HCT116 (cell line): Measurements from ENCODE around the gene NOSIP. TPM values are rescaled to one million over a fixed set of nuclear protein-coding genes. Genes with fewer than 3 reads are reported as not detected.

Source experiments
- ATAC-seq: fragments of 200-7000 bp; cut with Tn5 transposase; 2 replicates; pipeline ENCODE4 v1.9.1; 2020; ENCODE audit warnings: mild to moderate bottlenecking, moderate library complexity
- BruUV-seq: library from RNA; stranded (reverse); fragments of 400-500 nt; replicated peaks from 2 replicates; lab custom pipeline; 2021; lab: Mats Ljungman, UMichigan
- CTCF ChIA-PET: fragments of 300-600 bp; sonication (Branson Sonifier 250); formaldehyde crosslinking; loops from one replicate; lab custom pipeline; 2021; ENCODE audit warnings: antibody characterized with exemption; lab: Charles Lee
- POLR2A ChIA-PET: fragments of 300-600, 350-600 bp; sonication (Branson Sonifier 250); formaldehyde crosslinking; loops from one replicate; lab custom pipeline; 2021; ENCODE audit warnings: antibody characterized with exemption; lab: Charles Lee
- RAD21 ChIA-PET, 2 experiments: fragments of 300-600 bp; sonication (Branson Sonifier 250); formaldehyde crosslinking; loops; one replicate each; lab custom pipeline; 2023; ENCODE audit warnings: low total read pairs in 2 of 2; ENCODE audit not compliant: uncharacterized antibody in 2 of 2, unreplicated experiment in 2 of 2, low non-redundant PET in 1 of 2; lab: Charles Lee
- DNase-seq: peaks from one replicate; pipeline ENCODE4 v3.0.0-alpha.2; 2010; ENCODE audit warnings: low read depth, low spot score
- H2AFZ ChIP-seq: fragments of 200-600 bp; shearing (Covaris generic), sonication (generic); 2 replicates; pipeline ENCODE4 v1.6.1; 2017; ENCODE audit warnings: low read depth, mixed run types, mixed read lengths, antibody characterized with exemption, low read length; ENCODE audit not compliant: poor library complexity, severe bottlenecking
- H3K27ac ChIP-seq: 2 replicates; pipeline ENCODE4 v1.5.1; 2012; ENCODE audit warnings: low read depth, low read length
- H3K27me3 ChIP-seq: fragments of 200-600 bp; sonication (generic); 2 replicates; pipeline ENCODE4 v1.6.1; 2016; ENCODE audit warnings: mixed run types, low read length, mixed read lengths; ENCODE audit not compliant: insufficient read depth
- H3K36me3 ChIP-seq, 2 experiments: fragments of 200-500 bp in 1 of 2; fragments of 200-600 bp in 1 of 2; sonication (Bioruptor generic) in 1 of 2; sonication (generic) in 1 of 2; 2 replicates each; pipeline versions ENCODE4 v1.5.1 to v1.6.1; 2014 to 2016; ENCODE audit warnings: low read length in 2 of 2, inconsistent platforms in 1 of 2, mixed read lengths in 1 of 2, mixed run types in 1 of 2; ENCODE audit not compliant: insufficient read depth in 2 of 2, control insufficient read depth in 1 of 2
- H3K4me1 ChIP-seq, 2 experiments: fragments of 200-600 bp in 1 of 2; sonication (generic) in 1 of 2; 2 replicates each; pipeline versions ENCODE4 v1.5.1 to v1.6.1; 2012 to 2017; ENCODE audit warnings: low read length in 2 of 2, inconsistent platforms in 1 of 2, mild to moderate bottlenecking in 1 of 2, mixed read lengths in 1 of 2, mixed run types in 1 of 2, moderate library complexity in 1 of 2; ENCODE audit not compliant: insufficient read depth in 2 of 2, control insufficient read depth in 1 of 2
- H3K4me2 ChIP-seq: fragments of 200-600 bp; sonication (generic); 2 replicates; pipeline ENCODE4 v1.6.1; 2017; ENCODE audit warnings: mixed run types, low read length, mixed read lengths
- H3K4me3 ChIP-seq, 2 experiments: fragments of 200-600 bp in 1 of 2; sonication (generic) in 1 of 2; replicated peaks in 1 of 2; 2 replicates each; pipeline ENCODE4 v1.5.1; 2011 to 2016; ENCODE audit warnings: low read length in 2 of 2, control low read depth in 1 of 2, low read depth in 1 of 2, mild to moderate bottlenecking in 1 of 2, mixed read lengths in 1 of 2, mixed run types in 1 of 2
- H3K79me2 ChIP-seq: fragments of 200-600 bp; sonication (generic); 2 replicates; pipeline ENCODE4 v1.6.1; 2017; ENCODE audit warnings: mild to moderate bottlenecking, mixed run types, low read length, moderate library complexity, mixed read lengths; ENCODE audit not compliant: insufficient read depth
- H3K9ac ChIP-seq: fragments of 200-600 bp; sonication (generic); 2 replicates; pipeline ENCODE4 v1.6.1; 2016; ENCODE audit warnings: low read length, mixed read lengths
- H3K9me2 ChIP-seq: fragments of 200-600 bp; sonication (generic), shearing (Covaris generic); 2 replicates; pipeline ENCODE4 v1.6.1; 2017; ENCODE audit warnings: mixed run types, mild to moderate bottlenecking, moderate library complexity; ENCODE audit not compliant: insufficient read depth
- H3K9me3 ChIP-seq, 2 experiments: fragments of 200-500 bp in 1 of 2; fragments of 200-600 bp in 1 of 2; sonication (Bioruptor generic) in 1 of 2; sonication (generic) in 1 of 2; 2 replicates each; pipeline ENCODE4 v1.6.1; 2014 to 2017; ENCODE audit warnings: low read length in 2 of 2, mixed read lengths in 2 of 2, inconsistent platforms in 1 of 2, low read depth in 1 of 2, mild to moderate bottlenecking in 1 of 2, mixed run types in 1 of 2, moderate library complexity in 1 of 2; ENCODE audit not compliant: control insufficient read depth in 1 of 2, insufficient read depth in 1 of 2
- H4K20me1 ChIP-seq: fragments of 200-600 bp; sonication (generic), shearing (Covaris generic); 2 replicates; pipeline ENCODE4 v1.6.1; 2017; ENCODE audit warnings: mixed run types, mild to moderate bottlenecking, moderate library complexity; ENCODE audit not compliant: insufficient read depth
- CBX3 ChIP-seq: IDR thresholded peaks from 2 replicates; pipeline ENCODE4 v1.6.1; 2012; ENCODE audit warnings: low read depth
- EGR1 ChIP-seq: IDR thresholded peaks from 2 replicates; pipeline ENCODE4 v1.6.1; 2012; ENCODE audit warnings: low read depth
- ELF1 ChIP-seq: IDR thresholded peaks from 2 replicates; pipeline ENCODE4 v1.6.1; 2012; ENCODE audit warnings: low read depth, borderline replicate concordance
- EZH2 ChIP-seq: fragments of 200-600 bp; sonication (generic); IDR thresholded peaks from 2 replicates; pipeline ENCODE4 v1.6.1; 2017; ENCODE audit warnings: antibody characterized with exemption, mixed run types
- JUND ChIP-seq: IDR thresholded peaks from 2 replicates; pipeline ENCODE4 v1.6.1; 2012
- POLR2A ChIP-seq: IDR thresholded peaks from 2 replicates; pipeline ENCODE4 v1.7.0; 2011; ENCODE audit warnings: borderline replicate concordance; ENCODE audit not compliant: insufficient read depth, insufficient read length; ENCODE audit errors: extremely low read depth
- POLR2AphosphoS5 ChIP-seq: IDR thresholded peaks from 2 replicates; pipeline ENCODE4 v1.6.1; 2011; ENCODE audit warnings: mild to moderate bottlenecking, low read depth, low read length, moderate library complexity
- SIN3A ChIP-seq: IDR thresholded peaks from 2 replicates; pipeline ENCODE4 v1.6.1; 2012; ENCODE audit warnings: low read depth
- SP1 ChIP-seq: IDR thresholded peaks from 2 replicates; pipeline ENCODE4 v1.6.1; 2012; ENCODE audit warnings: low read depth
- YY1 ChIP-seq: IDR thresholded peaks from 2 replicates; pipeline ENCODE4 v1.6.1; 2011; ENCODE audit warnings: low read length, low read depth, moderate library complexity, mild to moderate bottlenecking; ENCODE audit not compliant: insufficient replicate concordance; ENCODE audit errors: extremely low read depth
- ZFX ChIP-seq: fragments of 450-650 bp; IDR thresholded peaks from 2 replicates; pipeline ENCODE4 v1.6.1; 2017
- ZNF274 ChIP-seq: fragments of 200-500 bp; sonication (Bioruptor generic); IDR thresholded peaks from 2 replicates; pipeline ENCODE4 v1.6.1; 2014; ENCODE audit warnings: mild to moderate bottlenecking, low read depth, low read length, inconsistent platforms
- intact Hi-C: fragments of 100-400 bp; cut with micrococcal nuclease; formaldehyde crosslinking; loops from 2 replicates; pipeline ENCODE4 v1.10.0; 2022
- total RNA-seq: library from RNA; stranded (reverse); gene quantifications from one replicate; pipeline ENCODE4 v1.2.1, GENCODE V29; 2021; ENCODE audit not compliant: unreplicated experiment
- TF ChIP-seq, protein P1 (sequence below): IDR thresholded peaks from 2 replicates; pipeline ENCODE4 v1.6.1; 2012; ENCODE audit warnings: low read depth
- TF ChIP-seq, protein P2 (sequence below): IDR thresholded peaks from 2 replicates; pipeline ENCODE4 v1.6.1; 2012

Gene NOSIP
- total RNA-seq, 1 experiment from 2014 or later = 133 TPM

DNA sequence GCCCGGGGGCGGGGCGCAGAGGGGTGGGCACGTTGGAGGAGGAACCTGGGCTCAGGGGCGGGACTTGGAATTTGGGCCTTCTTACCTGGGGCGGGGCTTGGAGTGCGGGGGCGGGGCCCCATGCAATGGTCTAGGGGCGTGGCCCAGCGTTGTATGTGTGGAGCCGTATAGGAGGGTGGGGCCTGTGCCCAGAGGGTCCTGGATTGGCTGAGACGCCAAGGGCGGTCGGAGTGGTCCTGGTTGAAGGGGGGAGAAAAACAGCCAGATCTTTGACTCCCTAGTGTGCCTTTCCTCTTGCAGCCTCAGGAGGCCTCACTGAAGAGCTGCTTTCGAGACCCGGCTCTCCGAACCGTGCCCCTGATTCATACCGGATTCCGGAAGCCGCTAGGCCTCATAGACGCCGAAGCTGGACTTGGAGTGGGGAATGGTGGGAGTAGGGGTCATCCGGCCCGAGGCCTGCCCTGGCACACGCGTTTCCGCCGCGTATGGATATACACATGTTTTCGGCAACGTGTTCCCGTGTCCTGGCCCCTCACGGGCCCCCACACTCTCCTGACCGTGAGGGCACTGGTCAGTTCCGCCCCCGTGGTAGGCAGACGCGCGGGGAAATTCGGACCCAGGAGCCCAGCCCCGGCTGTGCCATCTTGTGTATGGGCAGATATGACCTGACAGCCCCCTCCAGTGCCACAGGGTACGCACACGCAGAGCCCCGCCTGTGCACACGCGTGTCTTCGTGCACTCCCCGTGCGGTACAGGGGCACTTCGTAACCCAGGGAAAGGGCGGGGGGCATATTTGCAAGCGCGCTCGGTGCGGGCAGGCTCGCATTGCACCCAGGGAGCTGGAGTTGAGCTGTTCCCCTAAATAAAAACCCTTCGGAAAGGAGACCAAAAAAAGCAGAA lies 10.0 kb upstream of the NOSIP start:
- BruUV-seq = TSS peak; percentile 86

More for the DNA sequence above, 10.0 kb upstream of the NOSIP start:
- ChIA-PET RAD21 (interaction anchor here (0.7 to 1.2 kb wide), 2 partner anchors 9 to 85 kb away, joined by 3 to 4 read pairs; partner anchors contain the start of gene PRRG2 (in 1 of the 2)), POLR2A (interaction anchor here (0.9 to 5.4 kb wide), 5 partner anchors 10 to 77 kb away, joined by 3 to 50 read pairs (median 5); partner anchors contain the start of genes NOSIP, PRRG2, RRAS and SCAF1), CTCF (interaction anchor here (0.9 to 2.2 kb wide), 3 partner anchors 20 to 86 kb away, joined by 3 to 7 read pairs (median 3); no protein-coding TSS in a partner anchor)
- Histone ChIP-seq H3K9me3 (no peaks in the 10 kb centered on the region), H3K27me3 (no peaks in the 10 kb centered on the region), H3K4me2 (peak overlapping the region; percentile 93), H3K27ac (peak overlapping the region; percentile 98), H3K4me1 (peaks cover 10 to 33% of the 10 kb centered on the region in 2 experiments; a peak in 3 of 4 replicates), H2AFZ (no peak overlapping the region), H4K20me1 (peaks cover 8% of the 10 kb centered on the region; the same call in 1 of the 2 replicates), H3K9me2 (no peaks in the 10 kb centered on the region), H3K4me3 (peak overlapping the region; percentile 89 to 93), H3K9ac (peak overlapping the region; percentile 99), H3K79me2 (peaks cover 26% of the 10 kb centered on the region), H3K36me3 (peaks cover 6 to 11% of the 10 kb centered on the region in 2 experiments; a peak in 3 of 4 replicates)
- intact Hi-C loops = loop anchor here (1.0 to 5.0 kb wide), 3 partner anchors 50 to 174 kb away; partner anchors contain the start of genes PRMT1 and RRAS
- ATAC-seq (peak; percentile 82), DNase-seq (peak; percentile 97)
- TF ChIP-seq JUND (no peak), SIN3A (peak; percentile 55; the same call in 1 of the 2 replicates), SP1 (peak; percentile 27), CBX3 (no peak), EGR1 (peak; percentile 91), POLR2AphosphoS5 (peak; percentile 97), ZFX (peak; percentile 83), EZH2 (no peak), YY1 (peak; percentile 21), ELF1 (no peak), ZNF274 (no peak), POLR2A (peak; percentile 90)
- TF ChIP-seq, protein P1, sequence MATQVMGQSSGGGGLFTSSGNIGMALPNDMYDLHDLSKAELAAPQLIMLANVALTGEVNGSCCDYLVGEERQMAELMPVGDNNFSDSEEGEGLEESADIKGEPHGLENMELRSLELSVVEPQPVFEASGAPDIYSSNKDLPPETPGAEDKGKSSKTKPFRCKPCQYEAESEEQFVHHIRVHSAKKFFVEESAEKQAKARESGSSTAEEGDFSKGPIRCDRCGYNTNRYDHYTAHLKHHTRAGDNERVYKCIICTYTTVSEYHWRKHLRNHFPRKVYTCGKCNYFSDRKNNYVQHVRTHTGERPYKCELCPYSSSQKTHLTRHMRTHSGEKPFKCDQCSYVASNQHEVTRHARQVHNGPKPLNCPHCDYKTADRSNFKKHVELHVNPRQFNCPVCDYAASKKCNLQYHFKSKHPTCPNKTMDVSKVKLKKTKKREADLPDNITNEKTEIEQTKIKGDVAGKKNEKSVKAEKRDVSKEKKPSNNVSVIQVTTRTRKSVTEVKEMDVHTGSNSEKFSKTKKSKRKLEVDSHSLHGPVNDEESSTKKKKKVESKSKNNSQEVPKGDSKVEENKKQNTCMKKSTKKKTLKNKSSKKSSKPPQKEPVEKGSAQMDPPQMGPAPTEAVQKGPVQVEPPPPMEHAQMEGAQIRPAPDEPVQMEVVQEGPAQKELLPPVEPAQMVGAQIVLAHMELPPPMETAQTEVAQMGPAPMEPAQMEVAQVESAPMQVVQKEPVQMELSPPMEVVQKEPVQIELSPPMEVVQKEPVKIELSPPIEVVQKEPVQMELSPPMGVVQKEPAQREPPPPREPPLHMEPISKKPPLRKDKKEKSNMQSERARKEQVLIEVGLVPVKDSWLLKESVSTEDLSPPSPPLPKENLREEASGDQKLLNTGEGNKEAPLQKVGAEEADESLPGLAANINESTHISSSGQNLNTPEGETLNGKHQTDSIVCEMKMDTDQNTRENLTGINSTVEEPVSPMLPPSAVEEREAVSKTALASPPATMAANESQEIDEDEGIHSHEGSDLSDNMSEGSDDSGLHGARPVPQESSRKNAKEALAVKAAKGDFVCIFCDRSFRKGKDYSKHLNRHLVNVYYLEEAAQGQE = no peak
- TF ChIP-seq, protein P2, sequence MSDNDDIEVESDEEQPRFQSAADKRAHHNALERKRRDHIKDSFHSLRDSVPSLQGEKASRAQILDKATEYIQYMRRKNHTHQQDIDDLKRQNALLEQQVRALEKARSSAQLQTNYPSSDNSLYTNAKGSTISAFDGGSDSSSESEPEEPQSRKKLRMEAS = peak; percentile 83
